OCI-LY7 (cell line): ENCODE data around the gene NDUFS6. TPM values are rescaled to one million over a fixed set of nuclear protein-coding genes. Genes with fewer than 3 reads are reported as not detected.

ENCODE experiments used
- BruUV-seq: library from RNA; stranded (reverse); fragments of 400-500 nt; replicated peaks from 2 replicates; lab custom pipeline; 2021; lab: Mats Ljungman, UMichigan
- CTCF ChIA-PET: fragments of 300-600 bp; sonication (Branson Sonifier 250); formaldehyde crosslinking; loops from one replicate; lab custom pipeline; 2022; ENCODE audit warnings: antibody characterized with exemption; ENCODE audit not compliant: unreplicated experiment; lab: Charles Lee
- POLR2A ChIA-PET: fragments of 300-600 bp; sonication (Branson Sonifier 250); formaldehyde crosslinking; loops from one replicate; lab custom pipeline; 2022; ENCODE audit warnings: antibody characterized with exemption; lab: Charles Lee
- DNase-seq: peaks from one replicate; pipeline ENCODE4 v3.0.0-alpha.2; 2015; ENCODE audit warnings: low spot score
- H2AFZ ChIP-seq: fragments of 200-600 bp; sonication (generic), shearing (Covaris generic); 2 replicates; pipeline ENCODE4 v1.6.1; 2014; ENCODE audit warnings: mild to moderate bottlenecking, antibody characterized with exemption, low read length, moderate library complexity
- H3K27ac ChIP-seq: fragments of 200-600 bp; sonication (generic); 2 replicates; pipeline ENCODE4 v1.5.1; 2014; ENCODE audit warnings: mixed run types, low read depth, mild to moderate bottlenecking, moderate library complexity, low read length, inconsistent platforms; ENCODE audit not compliant: poor library complexity, severe bottlenecking
- H3K36me3 ChIP-seq: fragments of 200-600 bp; sonication (generic); 2 replicates; pipeline ENCODE4 v1.6.1; 2014; ENCODE audit warnings: mild to moderate bottlenecking, antibody characterized with exemption, low read length, moderate library complexity, mixed read lengths; ENCODE audit not compliant: insufficient read depth
- H3K4me1 ChIP-seq: fragments of 200-600 bp; sonication (generic); 2 replicates; pipeline ENCODE4 v1.5.1; 2014; ENCODE audit warnings: mild to moderate bottlenecking, low read length; ENCODE audit not compliant: insufficient read depth, poor library complexity, severe bottlenecking
- H3K4me2 ChIP-seq: fragments of 200-600 bp; sonication (generic); 2 replicates; pipeline ENCODE4 v1.6.1; 2014; ENCODE audit warnings: mild to moderate bottlenecking, low read length
- H3K4me3 ChIP-seq: fragments of 200-600 bp; sonication (generic); 2 replicates; pipeline ENCODE4 v1.5.1; 2014; ENCODE audit warnings: mild to moderate bottlenecking, low read depth, low read length; ENCODE audit not compliant: poor library complexity, severe bottlenecking
- H3K79me2 ChIP-seq: fragments of 200-600 bp; sonication (generic); 2 replicates; pipeline ENCODE4 v1.6.1; 2016; ENCODE audit warnings: low read depth, mild to moderate bottlenecking, low read length, moderate library complexity, mixed read lengths; ENCODE audit not compliant: insufficient read depth
- H3K9me2 ChIP-seq: fragments of 200-600 bp; sonication (generic); 2 replicates; pipeline ENCODE4 v1.6.1; 2016; ENCODE audit warnings: mild to moderate bottlenecking, low read length, mixed read lengths; ENCODE audit not compliant: insufficient read depth
- H3K9me3 ChIP-seq: fragments of 200-600 bp; sonication (generic); 2 replicates; pipeline ENCODE4 v1.6.1; 2014; ENCODE audit warnings: mild to moderate bottlenecking, mixed run types, low read length, mixed read lengths
- H4K20me1 ChIP-seq: fragments of 200-600 bp; sonication (generic); 2 replicates; pipeline ENCODE4 v1.6.1; 2014; ENCODE audit warnings: mild to moderate bottlenecking, antibody characterized with exemption, low read length, moderate library complexity, mixed read lengths; ENCODE audit not compliant: insufficient read depth
- EZH2phosphoT487 ChIP-seq: fragments of 200-600 bp; sonication (generic); IDR thresholded peaks from 2 replicates; pipeline ENCODE4 v1.6.1; 2018; ENCODE audit warnings: low read depth, borderline replicate concordance, mild to moderate bottlenecking, mixed run types, antibody characterized with exemption, low read length, moderate library complexity, mixed read lengths
- intact Hi-C: fragments of 100-400 bp; cut with micrococcal nuclease; formaldehyde crosslinking; loops from one replicate; pipeline ENCODE4 v1.10.0; 2022; ENCODE audit not compliant: unreplicated experiment
- total RNA-seq, 2 experiments: library from RNA; depleted of rRNA in 1 of 2; stranded (reverse); fragments of >200 nt in 1 of 2; shearing (Covaris generic) in 1 of 2; gene quantifications; 2 replicates each; pipeline ENCODE4 v1.2.3, GENCODE V29; 2014 to 2022
- TF ChIP-seq, protein P1 (sequence below): fragments of 200-600 bp; sonication (generic); conservative IDR thresholded peaks from 2 replicates; pipeline ENCODE4 v1.5.1; 2014; ENCODE audit warnings: mild to moderate bottlenecking, antibody characterized with exemption, low read length, moderate library complexity, mixed read lengths

The NDUFS6 gene
- total RNA-seq, 2 experiments from 2014 or later: 41.5 to 58.7 TPM

GRCh38 chr5:1794901-1795290, 6.3 kb upstream of the NDUFS6 start:
- Histone ChIP-seq H2AFZ (no peak overlapping the region), H3K79me2 (peaks cover 25% of the 10 kb centered on the region), H3K36me3 (peaks cover 32% of the 10 kb centered on the region), H3K9me3 (no peaks in the 10 kb centered on the region), H3K4me3 (no peak overlapping the region), H3K27ac (no peak overlapping the region), H3K9me2 (no peaks in the 10 kb centered on the region), H4K20me1 (peaks cover 5% of the 10 kb centered on the region; the same call in 1 of the 2 replicates), H3K4me2 (no peak overlapping the region), H3K4me1 (peaks cover 51% of the 10 kb centered on the region)
- DNase-seq: no peak
- intact Hi-C loops: loop anchor here (5.0 to 10.0 kb wide), 2 partner anchors 268 to 480 kb away; no protein-coding TSS in a partner anchor
- TF ChIP-seq EZH2phosphoT487: no peak
- TF ChIP-seq, protein P1, sequence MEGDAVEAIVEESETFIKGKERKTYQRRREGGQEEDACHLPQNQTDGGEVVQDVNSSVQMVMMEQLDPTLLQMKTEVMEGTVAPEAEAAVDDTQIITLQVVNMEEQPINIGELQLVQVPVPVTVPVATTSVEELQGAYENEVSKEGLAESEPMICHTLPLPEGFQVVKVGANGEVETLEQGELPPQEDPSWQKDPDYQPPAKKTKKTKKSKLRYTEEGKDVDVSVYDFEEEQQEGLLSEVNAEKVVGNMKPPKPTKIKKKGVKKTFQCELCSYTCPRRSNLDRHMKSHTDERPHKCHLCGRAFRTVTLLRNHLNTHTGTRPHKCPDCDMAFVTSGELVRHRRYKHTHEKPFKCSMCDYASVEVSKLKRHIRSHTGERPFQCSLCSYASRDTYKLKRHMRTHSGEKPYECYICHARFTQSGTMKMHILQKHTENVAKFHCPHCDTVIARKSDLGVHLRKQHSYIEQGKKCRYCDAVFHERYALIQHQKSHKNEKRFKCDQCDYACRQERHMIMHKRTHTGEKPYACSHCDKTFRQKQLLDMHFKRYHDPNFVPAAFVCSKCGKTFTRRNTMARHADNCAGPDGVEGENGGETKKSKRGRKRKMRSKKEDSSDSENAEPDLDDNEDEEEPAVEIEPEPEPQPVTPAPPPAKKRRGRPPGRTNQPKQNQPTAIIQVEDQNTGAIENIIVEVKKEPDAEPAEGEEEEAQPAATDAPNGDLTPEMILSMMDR: no peak
- POLR2A ChIA-PET: no interaction called here
- BruUV-seq: no TSS peak
- CTCF ChIA-PET: no interaction called here

GRCh38 chr5:1795506-1795905, 5.7 kb upstream of the NDUFS6 start:
- TF ChIP-seq, protein P1: no peak
- no peak for TF ChIP-seq EZH2phosphoT487
- Histone ChIP-seq H3K4me3 (no peak overlapping the region), H3K27ac (no peak overlapping the region), H2AFZ (no peak overlapping the region), H3K9me2 (no peaks in the 10 kb centered on the region), H3K4me2 (no peak overlapping the region), H3K36me3 (peaks cover 32% of the 10 kb centered on the region), H3K9me3 (no peaks in the 10 kb centered on the region), H3K4me1 (peaks cover 48% of the 10 kb centered on the region), H4K20me1 (peaks cover 5% of the 10 kb centered on the region; the same call in 1 of the 2 replicates), H3K79me2 (peaks cover 31% of the 10 kb centered on the region)
- POLR2A ChIA-PET: no interaction called here
- intact Hi-C loops: loop anchor here (5.0 to 10.0 kb wide), 2 partner anchors 268 to 481 kb away; no protein-coding TSS in a partner anchor
- CTCF ChIA-PET: no interaction called here
- no peak for DNase-seq
- BruUV-seq: no TSS peak

DNA sequence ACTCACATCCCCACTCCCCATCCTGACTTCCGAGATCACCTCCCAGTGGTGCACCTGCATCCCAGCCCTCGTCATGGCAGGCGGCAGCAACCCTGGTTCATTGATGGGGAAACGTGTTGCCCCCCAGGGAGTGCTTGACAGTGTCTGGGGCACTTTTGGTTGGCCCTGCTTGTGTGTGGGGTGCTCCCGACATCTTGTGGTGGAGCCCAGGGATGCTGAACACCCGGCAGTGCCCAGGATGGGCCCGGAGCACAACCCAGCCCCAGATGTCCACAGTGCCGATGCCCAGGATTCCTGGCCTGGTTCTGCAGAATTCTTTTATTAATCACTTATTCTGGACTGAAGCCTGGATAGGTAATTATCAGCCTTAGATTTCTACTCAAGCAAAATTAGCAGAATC, 5.3 kb upstream of the NDUFS6 start:
- H3K79me2 ChIP-seq: peaks cover 34% of the 10 kb centered on the region
- H3K9me2 ChIP-seq: no peaks in the 10 kb centered on the region
- peaks cover 48% of the 10 kb centered on the region for H3K4me1 ChIP-seq
- BruUV-seq: no TSS peak
- H3K9me3 ChIP-seq: no peaks in the 10 kb centered on the region
- intact Hi-C loops: loop anchor here (5.0 to 10.0 kb wide), 2 partner anchors 269 to 481 kb away; no protein-coding TSS in a partner anchor
- H4K20me1 ChIP-seq: peaks cover 5% of the 10 kb centered on the region; the same call in 1 of the 2 replicates
- no peak for TF ChIP-seq EZH2phosphoT487
- TF ChIP-seq, protein P1: no peak
- CTCF ChIA-PET: no interaction called here
- no peak overlapping the region for H3K27ac ChIP-seq
- no peak overlapping the region for H2AFZ ChIP-seq
- no peak overlapping the region for H3K4me3 ChIP-seq
- POLR2A ChIA-PET: no interaction called here
- no peak for DNase-seq
- no peak overlapping the region for H3K4me2 ChIP-seq
- peaks cover 32% of the 10 kb centered on the region for H3K36me3 ChIP-seq
